A673 (cell line): Measurements from ENCODE around the gene FBXO41.

Experiments used
- EZH2 ChIP-seq: fragments of 200-600 bp; sonication (generic); IDR thresholded peaks from 2 replicates; pipeline ENCODE4 v1.6.1; 2017; ENCODE audit warnings: borderline replicate concordance, low read depth, mild to moderate bottlenecking, mixed read lengths, antibody characterized with exemption, low read length; ENCODE audit not compliant: poor library complexity, severe bottlenecking
- TF ChIP-seq, protein P1 (sequence below): fragments of 300-800, 200-600 bp; sonication (generic); conservative IDR thresholded peaks from 2 replicates; pipeline ENCODE4 v1.5.1; 2017; ENCODE audit warnings: low read depth, mild to moderate bottlenecking, antibody characterized with exemption, low read length, moderate library complexity, mixed read lengths

- TF ChIP-seq, protein P1, sequence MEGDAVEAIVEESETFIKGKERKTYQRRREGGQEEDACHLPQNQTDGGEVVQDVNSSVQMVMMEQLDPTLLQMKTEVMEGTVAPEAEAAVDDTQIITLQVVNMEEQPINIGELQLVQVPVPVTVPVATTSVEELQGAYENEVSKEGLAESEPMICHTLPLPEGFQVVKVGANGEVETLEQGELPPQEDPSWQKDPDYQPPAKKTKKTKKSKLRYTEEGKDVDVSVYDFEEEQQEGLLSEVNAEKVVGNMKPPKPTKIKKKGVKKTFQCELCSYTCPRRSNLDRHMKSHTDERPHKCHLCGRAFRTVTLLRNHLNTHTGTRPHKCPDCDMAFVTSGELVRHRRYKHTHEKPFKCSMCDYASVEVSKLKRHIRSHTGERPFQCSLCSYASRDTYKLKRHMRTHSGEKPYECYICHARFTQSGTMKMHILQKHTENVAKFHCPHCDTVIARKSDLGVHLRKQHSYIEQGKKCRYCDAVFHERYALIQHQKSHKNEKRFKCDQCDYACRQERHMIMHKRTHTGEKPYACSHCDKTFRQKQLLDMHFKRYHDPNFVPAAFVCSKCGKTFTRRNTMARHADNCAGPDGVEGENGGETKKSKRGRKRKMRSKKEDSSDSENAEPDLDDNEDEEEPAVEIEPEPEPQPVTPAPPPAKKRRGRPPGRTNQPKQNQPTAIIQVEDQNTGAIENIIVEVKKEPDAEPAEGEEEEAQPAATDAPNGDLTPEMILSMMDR, result no peak
- TF ChIP-seq EZH2, result no peak
These were observed 18.8 kb downstream of the FBXO41 start for GRCh38 chr2:73265298-73266060.
